Activated CD8-positive, alpha-beta memory T cell treated with anti-CD3 and anti-CD28 coated beads, Interleukin-2, amount 50 U/mL, for 24 hours (primary cell): ENCODE results near the gene HSPA6.
"Not testable (repeated sequence)": the region's sequence is repeated elsewhere in the genome, so short reads cannot be mapped to it uniquely, and the experiment has no call there.

Experiments used
- DNase-seq: peaks from one replicate; pipeline ENCODE4 v3.0.0-alpha.2; 2020; ENCODE audit errors: extremely low read depth

The HSPA6 gene

DNA sequence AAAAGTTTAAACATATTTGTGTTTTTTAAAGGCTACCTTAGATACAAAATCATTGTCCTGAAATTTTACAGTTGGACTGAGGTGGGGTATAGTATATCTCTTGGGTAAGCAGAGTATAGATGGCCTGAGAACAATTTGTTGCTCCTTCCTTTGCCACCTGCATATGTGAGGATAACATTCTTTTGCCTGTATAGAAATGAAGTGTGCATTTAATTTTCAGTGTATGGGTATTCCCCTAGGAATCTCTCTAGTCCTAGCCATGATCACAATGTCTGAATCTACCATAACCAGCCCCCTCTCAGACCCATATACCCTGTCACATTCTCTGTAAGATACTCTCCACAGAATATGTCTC lies 21.0 kb upstream of the HSPA6 start:
- DNase-seq = no peak

DNA sequence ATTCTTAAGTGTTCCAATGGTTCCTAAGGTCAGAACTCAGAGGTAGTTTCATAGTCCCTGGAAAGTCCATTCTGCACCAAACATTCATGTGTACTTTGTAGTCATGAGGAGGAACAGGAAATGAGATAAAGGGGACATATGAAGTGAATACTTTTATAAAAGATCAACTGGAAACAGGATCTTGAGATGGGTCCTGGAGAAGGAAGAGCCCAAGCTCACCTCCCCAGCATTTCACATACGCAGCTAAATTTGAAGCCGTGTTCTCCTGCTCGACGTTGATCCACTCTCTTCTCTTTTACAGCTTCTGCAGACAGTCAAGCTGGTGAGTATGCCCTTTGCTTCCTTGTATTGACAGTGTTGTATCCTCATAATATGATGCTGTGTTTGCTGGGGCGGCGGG lies 18.7 kb upstream of the HSPA6 start:
- no peak for DNase-seq

DNA sequence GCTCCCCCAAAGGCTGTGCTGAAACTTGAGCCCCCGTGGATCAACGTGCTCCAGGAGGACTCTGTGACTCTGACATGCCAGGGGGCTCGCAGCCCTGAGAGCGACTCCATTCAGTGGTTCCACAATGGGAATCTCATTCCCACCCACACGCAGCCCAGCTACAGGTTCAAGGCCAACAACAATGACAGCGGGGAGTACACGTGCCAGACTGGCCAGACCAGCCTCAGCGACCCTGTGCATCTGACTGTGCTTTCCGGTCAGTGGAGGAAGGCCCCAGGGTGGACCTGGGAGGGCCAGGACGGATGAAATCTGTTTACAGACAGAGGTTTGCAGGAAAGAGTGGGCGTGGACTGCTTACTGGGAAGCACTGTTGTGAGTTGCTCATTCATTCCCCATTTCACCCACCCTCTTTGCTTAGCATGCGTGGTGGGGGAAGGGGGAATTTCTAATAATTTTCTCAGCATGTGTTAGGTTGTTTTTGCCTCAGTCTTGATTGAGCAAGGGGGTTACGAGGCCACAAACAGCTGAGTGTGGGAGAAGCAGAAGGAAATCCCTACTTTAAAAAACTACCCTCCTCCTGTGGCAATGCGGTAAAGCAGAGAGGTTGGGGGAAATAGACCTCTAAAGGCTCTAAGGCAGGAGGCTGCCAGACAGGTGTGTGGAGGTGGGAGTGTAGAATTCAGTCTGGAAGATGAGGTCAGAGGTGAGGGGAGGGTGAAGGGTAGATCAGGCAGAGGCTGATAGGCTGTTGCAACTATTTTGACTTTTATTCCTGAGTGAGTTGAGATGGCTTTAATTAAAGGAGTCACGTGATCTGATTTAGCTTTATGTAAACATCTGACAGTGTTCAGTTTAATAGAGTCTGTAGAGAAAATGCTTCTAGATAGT lies 17.8 kb upstream of the HSPA6 start:
- no peak for DNase-seq

DNA sequence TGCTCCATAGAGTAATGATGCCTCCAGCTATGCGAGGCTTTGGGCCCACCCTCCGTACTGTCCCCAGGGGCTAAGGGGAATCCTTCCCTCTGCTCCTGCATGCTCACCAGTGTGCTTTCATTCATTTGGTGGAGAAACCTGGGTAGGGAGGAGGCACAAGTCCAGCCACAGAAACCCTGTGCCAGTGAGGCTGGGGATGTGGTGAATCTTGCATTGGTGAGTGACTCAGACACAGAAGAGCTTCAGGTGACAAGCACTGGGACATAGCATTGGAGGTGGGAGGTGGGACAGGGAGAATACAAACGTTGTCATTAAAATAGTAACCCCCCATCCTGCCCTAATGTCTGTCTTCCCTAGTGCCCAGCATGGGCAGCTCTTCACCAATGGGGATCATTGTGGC lies 13.9 kb upstream of the HSPA6 start:
- DNase-seq = no peak

DNA sequence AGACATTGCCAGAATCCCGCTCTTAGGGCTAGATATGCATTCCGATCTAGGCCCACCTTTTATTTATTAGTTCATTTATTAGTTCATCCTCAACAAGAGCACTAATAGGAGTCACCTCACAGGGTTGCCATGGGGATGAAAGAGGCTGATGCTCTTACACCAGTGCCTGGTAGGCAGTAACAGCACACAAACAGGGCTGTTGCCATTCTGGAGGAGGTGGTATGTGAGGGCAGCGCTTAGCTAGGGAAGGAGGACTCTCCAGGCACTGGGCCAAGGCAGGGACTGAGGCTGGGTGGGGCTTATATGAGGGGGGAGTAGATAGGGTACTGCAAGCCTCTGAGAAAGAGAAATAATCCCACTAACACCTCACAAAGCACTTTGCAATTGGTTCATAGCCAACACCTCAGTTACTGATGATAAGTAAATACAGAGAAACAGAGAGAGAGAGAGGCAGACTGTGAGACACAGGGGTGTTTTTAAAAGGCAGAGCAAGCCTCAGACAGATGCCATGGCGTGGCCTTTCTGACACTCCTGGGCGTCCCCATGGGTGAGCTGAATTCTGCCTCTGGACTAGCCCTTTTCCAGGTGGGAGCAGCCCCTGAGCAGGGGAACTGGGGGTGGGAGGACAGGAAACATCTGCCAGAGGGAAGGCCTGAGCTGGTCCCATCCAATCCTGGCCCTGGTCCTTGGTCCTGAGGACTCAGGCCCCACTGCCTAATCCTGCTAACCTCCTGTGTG lies 13.2 kb upstream of the HSPA6 start:
- DNase-seq = no peak

DNA sequence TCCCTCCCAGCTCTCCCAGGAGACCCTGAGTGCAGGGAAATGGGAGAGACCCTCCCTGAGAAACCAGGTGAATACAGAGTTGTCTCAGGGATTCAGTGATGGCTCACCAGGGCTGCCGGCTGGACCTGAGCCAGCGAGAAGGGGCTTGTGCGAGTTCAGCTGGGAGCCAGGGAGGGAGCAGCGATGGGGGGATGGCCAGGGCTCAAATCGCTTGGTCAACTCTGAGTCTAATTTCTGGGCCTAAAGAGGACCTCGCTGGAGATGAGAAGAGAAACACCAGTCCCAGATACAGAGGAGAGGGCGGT lies 12.6 kb upstream of the HSPA6 start:
- DNase-seq = no peak

DNA sequence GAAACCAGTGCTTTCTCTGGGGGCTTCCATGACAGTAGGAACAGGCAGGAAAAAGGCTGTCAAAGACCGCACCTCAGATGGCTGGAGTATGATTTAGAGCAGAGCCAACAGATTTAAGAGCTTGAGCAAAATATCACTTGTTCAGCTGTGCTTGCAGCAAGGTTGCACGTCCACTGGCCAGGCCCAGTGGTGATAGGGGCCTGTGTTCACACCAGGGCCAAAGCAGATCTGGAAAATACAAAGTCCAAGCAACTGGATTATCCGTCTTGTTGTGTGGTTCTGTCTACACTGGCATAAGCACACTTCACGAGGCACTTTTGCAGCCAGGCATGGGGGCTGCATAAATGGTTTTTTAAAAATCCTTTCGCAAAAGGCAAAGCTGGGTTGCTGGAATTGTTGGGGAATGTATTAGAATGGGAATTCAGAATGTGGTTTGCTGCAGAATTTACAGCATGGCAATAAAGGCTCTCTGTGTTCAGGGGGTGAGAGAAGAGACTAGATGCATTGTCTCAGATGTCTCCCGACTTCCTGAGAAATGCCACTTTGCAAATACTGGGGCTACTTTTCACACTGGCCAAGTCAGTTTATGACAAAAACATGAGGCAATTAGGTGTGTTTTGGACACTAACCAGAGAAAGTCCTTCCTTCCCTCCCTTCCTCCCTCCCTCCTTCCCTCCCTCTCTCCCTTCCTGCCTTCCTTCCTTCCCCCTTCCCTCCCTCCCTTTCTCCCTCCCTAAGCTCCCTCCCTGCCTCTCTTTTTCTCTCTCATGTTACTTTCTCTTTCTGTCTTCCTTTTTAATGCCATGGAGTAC lies 11.5 kb upstream of the HSPA6 start:
- DNase-seq = not testable (repeated sequence)

DNA sequence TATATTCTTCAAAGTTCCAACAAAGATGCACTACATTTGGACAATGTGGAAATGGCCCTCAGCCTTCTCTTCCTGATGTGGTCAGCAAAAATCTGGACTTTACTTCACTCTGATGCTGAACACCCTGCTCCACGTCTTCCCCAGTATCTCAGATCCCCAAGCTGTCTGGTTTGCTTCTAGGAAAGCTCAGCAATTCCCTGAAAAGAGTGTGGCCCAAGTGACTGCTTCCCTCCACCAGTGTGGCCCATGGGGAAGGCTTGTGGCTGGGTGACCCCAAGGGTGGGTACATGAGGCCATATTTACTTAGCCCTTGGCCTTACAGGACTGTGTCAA lies 10.9 kb upstream of the HSPA6 start:
- not testable (repeated sequence) for DNase-seq

DNA sequence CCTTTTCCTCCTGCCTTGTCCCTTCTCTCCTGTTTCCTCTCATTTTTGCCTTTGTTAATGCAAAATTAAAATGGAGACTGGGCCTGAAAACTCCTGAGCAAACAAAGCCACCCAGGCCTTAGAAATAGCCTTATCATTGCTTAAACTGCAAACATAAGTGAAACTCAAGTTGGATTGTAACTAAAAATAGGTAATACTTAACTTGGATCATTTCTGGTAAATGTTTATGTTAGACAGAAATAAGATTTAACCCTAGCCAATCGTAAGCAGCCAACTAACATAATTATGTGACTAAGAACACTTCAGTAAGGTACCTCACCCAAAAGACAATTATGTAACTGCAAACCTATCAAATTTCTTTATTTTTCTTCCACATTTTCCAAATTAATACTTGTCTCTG lies 10.4 kb upstream of the HSPA6 start:
- not testable (repeated sequence) for DNase-seq

DNA sequence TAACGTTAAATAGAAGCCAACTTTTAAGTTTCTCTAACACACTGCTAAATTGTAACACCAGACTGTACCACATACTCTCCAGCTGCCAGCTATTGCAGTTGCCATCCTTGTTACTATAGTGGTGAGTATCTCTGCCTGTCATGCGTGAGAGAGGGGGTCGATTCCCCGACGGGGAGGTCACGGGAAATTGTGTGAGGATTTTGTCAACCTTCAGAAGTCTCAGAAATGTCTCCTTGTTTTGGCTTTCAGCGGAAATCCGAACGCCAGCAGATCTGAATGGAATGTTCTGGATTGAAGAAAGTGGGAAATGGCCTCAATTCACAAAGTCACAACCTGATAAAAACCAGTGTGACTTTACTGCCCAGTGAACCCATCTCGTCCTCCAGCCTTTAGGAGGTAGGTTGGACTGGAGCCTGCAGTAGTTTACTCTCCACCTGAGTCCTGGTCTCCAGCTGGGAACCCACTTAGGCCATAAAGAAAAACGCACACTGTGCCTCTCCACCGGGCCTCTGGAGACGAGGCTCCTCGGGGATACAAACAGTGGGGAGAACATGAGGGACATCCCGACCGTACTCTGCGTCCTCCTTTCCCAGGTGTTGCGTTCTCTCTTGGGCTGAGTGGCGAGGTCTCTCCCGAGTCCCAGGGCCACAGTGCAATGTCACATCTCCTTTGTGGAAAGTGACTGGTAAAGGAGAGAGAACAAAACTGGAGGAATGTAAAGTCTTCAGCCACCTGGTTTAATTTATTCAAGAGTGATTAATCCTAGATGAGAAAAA lies 1.1 kb upstream of the HSPA6 start:
- not testable (repeated sequence) for DNase-seq

DNA sequence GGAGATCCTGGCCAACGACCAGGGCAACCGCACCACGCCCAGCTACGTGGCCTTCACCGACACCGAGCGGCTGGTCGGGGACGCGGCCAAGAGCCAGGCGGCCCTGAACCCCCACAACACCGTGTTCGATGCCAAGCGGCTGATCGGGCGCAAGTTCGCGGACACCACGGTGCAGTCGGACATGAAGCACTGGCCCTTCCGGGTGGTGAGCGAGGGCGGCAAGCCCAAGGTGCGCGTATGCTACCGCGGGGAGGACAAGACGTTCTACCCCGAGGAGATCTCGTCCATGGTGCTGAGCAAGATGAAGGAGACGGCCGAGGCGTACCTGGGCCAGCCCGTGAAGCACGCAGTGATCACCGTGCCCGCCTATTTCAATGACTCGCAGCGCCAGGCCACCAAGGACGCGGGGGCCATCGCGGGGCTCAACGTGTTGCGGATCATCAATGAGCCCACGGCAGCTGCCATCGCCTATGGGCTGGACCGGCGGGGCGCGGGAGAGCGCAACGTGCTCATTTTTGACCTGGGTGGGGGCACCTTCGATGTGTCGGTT lies 477 bp downstream of the HSPA6 start:
- DNase-seq = not testable (repeated sequence)

DNA sequence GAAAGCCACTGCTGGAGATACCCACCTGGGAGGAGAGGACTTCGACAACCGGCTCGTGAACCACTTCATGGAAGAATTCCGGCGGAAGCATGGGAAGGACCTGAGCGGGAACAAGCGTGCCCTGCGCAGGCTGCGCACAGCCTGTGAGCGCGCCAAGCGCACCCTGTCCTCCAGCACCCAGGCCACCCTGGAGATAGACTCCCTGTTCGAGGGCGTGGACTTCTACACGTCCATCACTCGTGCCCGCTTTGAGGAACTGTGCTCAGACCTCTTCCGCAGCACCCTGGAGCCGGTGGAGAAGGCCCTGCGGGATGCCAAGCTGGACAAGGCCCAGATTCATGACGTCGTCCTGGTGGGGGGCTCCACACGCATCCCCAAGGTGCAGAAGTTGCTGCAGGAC lies 981 bp downstream of the HSPA6 start:
- not testable (repeated sequence) for DNase-seq

DNA sequence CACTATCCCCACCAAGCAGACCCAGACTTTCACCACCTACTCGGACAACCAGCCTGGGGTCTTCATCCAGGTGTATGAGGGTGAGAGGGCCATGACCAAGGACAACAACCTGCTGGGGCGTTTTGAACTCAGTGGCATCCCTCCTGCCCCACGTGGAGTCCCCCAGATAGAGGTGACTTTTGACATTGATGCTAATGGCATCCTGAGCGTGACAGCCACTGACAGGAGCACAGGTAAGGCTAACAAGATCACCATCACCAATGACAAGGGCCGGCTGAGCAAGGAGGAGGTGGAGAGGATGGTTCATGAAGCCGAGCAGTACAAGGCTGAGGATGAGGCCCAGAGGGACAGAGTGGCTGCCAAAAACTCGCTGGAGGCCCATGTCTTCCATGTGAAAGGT lies 1.6 kb downstream of the HSPA6 start:
- not testable (repeated sequence) for DNase-seq

DNA sequence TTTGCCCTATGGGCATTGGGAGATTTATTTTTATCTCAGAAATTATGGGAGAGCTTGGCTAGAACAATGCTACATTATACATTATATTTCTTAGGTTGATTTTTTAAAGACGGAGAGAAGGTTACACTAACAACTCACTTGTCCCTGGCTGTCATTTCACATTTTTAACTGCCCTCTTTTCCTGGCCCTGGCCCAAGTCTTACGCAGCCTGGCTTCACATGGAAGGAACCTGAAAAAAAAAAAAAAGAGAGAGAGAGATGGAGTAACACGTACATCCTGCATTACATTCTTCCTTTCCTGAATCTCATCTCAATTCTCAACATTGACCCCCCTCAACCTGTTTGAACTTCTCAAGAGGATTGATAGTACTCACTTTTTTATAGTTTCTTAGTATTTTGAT lies 4.2 kb downstream of the HSPA6 start:
- not testable (repeated sequence) for DNase-seq

DNA sequence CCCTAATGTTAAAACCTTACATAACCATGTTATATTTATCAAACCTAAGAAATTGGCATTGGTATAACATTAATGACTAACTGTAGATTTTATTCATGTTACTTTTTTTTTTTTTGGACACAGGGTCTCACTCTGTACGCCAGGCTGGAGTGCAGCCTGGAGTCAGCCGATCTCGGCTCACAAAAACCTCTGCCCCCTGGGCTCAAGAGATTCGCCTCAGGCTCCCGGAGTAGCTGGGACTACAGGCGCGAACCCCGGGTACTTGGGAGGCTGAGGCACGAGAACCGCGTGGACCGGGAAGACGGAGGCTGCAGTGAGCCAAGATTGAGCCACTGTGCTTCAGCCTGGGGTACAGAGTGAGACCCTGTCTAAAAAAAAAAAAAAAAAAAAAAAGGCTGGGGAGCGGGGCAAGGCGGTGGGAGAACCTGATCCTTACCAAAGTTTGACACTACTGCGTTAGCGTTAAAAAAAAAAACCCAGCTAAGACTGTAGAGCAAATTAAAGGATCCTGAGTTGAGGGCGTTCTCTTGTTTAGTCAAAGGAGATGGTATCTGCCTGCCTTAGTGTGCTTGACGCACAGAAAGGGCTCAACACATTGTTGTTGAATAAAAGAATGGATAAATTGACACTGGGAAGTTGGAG lies 5.2 kb downstream of the HSPA6 start:
- DNase-seq = not testable (repeated sequence)

DNA sequence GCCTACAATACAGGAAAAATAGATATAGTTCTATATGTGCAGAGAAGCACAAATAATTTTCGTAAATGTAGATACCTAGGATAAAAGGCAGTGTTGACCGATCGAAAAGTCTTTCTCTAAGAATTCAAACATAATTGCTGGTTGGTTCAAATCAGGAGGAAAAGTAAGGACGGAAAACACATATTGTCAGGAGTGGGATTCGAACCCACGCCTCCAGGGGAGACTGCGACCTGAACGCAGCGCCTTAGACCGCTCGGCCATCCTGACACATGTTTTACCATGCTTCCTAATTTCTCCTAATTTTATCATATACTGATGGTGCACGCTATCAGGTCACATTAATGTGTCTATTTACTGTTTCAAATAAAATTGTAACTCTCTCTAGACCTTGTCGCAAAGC lies 5.8 kb downstream of the HSPA6 start:
- DNase-seq = peak; percentile 47

DNA sequence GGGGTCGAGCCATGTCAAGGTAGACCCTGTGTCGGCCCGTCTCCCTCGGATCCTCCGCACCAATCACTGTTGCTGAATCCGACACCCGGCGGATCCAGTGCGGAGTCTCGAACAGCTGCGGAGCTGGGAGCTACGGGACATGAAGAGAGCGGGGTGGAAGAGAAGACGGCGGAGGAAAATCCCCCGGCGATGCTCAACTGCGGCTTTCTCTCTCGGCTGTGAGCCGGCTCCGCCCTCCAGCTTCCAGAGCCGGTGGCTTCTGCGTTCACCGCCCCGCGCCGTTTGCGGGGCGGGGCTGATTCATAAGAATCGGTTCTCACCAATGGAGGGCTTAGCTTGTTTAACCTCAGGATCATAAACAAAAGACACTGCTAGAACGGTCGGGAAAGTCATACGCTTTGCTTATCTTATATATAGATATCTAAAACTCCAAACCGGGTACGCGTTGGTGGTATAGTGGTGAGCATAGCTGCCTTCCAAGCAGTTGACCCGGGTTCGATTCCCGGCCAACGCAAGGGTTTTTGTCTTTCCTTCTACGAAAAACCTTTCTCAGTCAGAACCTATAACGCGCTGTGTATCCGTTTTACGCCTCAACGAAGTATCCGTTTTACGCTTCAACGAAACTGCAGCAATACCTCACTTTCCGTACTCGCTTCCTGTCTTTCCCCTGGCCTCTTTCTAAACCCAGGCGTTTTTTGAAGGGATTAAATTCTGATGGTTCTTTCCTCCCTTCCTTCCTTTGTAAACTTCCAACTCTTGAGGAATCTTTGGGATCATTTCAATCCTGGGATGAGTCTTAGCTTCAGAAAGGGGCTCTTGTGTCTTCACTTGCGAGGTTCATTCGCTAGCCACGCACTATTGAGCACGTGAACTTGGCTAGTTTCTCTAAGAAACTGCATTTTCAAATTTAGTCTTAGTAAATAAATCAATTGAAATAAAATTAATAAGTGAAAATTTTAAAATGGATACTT lies 6.6 kb downstream of the HSPA6 start:
- peak; percentile 98 for DNase-seq

DNA sequence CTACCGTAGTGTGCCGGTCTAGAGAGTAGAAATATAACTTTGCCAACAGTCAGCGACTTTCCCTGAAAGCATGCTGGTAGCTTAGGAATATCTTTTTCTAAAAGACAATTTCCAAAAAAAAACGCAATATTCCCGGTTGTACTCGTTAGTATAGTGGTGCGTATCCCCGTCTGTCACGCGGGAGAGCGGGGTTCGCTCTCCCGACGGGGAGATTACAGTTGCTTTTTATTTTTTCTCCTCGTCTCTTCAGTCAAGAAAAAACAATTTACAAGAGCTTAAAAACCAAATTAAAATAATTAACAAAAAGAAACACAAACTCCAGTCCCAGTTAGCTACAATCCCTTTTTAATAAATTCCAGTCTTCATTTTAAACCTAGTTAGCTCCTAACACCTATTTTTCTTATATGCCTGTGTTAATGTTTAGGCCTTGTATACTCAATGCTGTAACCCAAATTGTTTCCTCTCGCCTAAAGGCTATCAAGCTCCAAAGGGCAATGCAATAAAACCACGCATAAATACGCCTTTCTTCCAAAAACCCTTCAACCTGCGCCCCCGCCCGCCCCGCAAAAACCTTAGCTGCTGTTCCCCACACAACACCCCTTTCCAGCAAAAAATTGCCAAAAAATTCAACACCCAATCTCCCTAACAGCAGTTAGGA lies 7.8 kb downstream of the HSPA6 start:
- DNase-seq = no peak
